GM12878 (cell line): ENCODE results near the gene CLCA2. TPM values are rescaled to one million over a fixed set of nuclear protein-coding genes. Genes with fewer than 3 reads are reported as not detected.

Experiments used
- ATAC-seq: fragments of 200-7000 bp; cut with Tn5 transposase; 3 replicates; pipeline ENCODE4 v1.9.1; 2020; ENCODE audit warnings: mild to moderate bottlenecking, moderate library complexity
- BruUV-seq: library from RNA; stranded (reverse); fragments of 400-500 nt; replicated peaks from 2 replicates; lab custom pipeline; 2021; lab: Mats Ljungman, UMichigan
- CTCF ChIA-PET: fragments of 300-600 bp; sonication (Branson Sonifier 250); formaldehyde crosslinking; extraction: SDS; loops from one replicate; lab custom pipeline; 2021; ENCODE audit warnings: inconsistent platforms; lab: Yijun Ruan, JAX
- POLR2A ChIA-PET: fragments of 350-600 bp; formaldehyde crosslinking; extraction: SDS; loops from one replicate; lab custom pipeline; 2021; ENCODE audit warnings: inconsistent platforms; lab: Charles Lee
- RAD21 ChIA-PET: fragments of 300-600 bp; sonication (Branson Sonifier 250); formaldehyde crosslinking; loops from one replicate; lab custom pipeline; 2023; ENCODE audit warnings: antibody characterized with exemption; ENCODE audit not compliant: unreplicated experiment; lab: Charles Lee
- SMC1A ChIA-PET: fragments of 300-600 bp; sonication (Branson Sonifier 250); formaldehyde crosslinking; loops from one replicate; lab custom pipeline; 2023; ENCODE audit not compliant: unreplicated experiment, uncharacterized antibody; lab: Charles Lee
- DNase-seq: peaks from one replicate; pipeline ENCODE4 v3.0.0-alpha.2; 2011; ENCODE audit warnings: low read depth, low spot score
- FAIRE-seq: peaks from 3 replicates; lab custom pipeline; 2011; peaks lifted over from hg19 to GRCh38; lab: Jason Lieb, UNC
- H2AFZ ChIP-seq: 2 replicates; pipeline ENCODE4 v1.6.0; 2011; ENCODE audit warnings: low read depth, low read length, control low read depth; ENCODE audit not compliant: control insufficient read depth
- H3K27ac ChIP-seq: 2 replicates; pipeline ENCODE4 v1.5.1; 2011; ENCODE audit warnings: control low read depth; ENCODE audit not compliant: control insufficient read depth, insufficient read depth
- H3K27me3 ChIP-seq, 2 experiments: replicated peaks in 1 of 2; 2 replicates each; pipeline versions ENCODE4 v1.6.0 to v1.6.1; 2011; ENCODE audit warnings: low read length in 1 of 2; ENCODE audit not compliant: control insufficient read depth in 2 of 2, insufficient read depth in 2 of 2
- H3K36me3 ChIP-seq, 2 experiments: 2 replicates each; pipeline ENCODE4 v1.5.1; 2011; ENCODE audit warnings: low read length in 1 of 2; ENCODE audit not compliant: control insufficient read depth in 2 of 2, insufficient read depth in 2 of 2
- H3K4me1 ChIP-seq: 2 replicates; pipeline ENCODE4 v1.6.1; 2011; ENCODE audit warnings: mild to moderate bottlenecking, low read length, moderate library complexity, mixed read lengths; ENCODE audit not compliant: control insufficient read depth, insufficient read depth
- H3K4me2 ChIP-seq: 2 replicates; pipeline ENCODE4 v1.6.0; 2011; ENCODE audit warnings: control low read depth; ENCODE audit not compliant: control insufficient read depth, insufficient read depth
- H3K4me3 ChIP-seq: fragments of 200-600 bp; sonication (generic); 2 replicates; pipeline ENCODE4 v1.5.1; 2016
- H3K79me2 ChIP-seq: 2 replicates; pipeline ENCODE4 v1.6.0; 2011; ENCODE audit warnings: low read length; ENCODE audit not compliant: control insufficient read depth, insufficient read depth
- H3K9ac ChIP-seq: 2 replicates; pipeline ENCODE4 v1.8.0; 2011; ENCODE audit warnings: low read length, control low read depth, mixed read lengths; ENCODE audit not compliant: control insufficient read depth, insufficient read depth
- H3K9me3 ChIP-seq: replicated peaks from 3 replicates; pipeline ENCODE4 v1.5.1; 2011; ENCODE audit warnings: mild to moderate bottlenecking, low read length; ENCODE audit not compliant: control insufficient read depth, insufficient read depth
- H4K20me1 ChIP-seq: 2 replicates; pipeline ENCODE4 v1.6.0; 2011; ENCODE audit not compliant: control insufficient read depth, insufficient read depth
- CBFB ChIP-seq: IDR thresholded peaks from 2 replicates; pipeline ENCODE4 v1.6.1; 2016; ENCODE audit warnings: antibody characterized with exemption, low read depth
- CBX5 ChIP-seq: sonication (generic); IDR thresholded peaks from 2 replicates; pipeline ENCODE4 v1.6.1; 2016; ENCODE audit warnings: low read depth, moderate library complexity, mild to moderate bottlenecking, inconsistent platforms
- EP300 ChIP-seq, 2 experiments: fragments of 150-350 bp in 1 of 2; IDR thresholded peaks; 2 replicates each; pipeline ENCODE4 v1.6.1; 2011 to 2012; ENCODE audit warnings: low read depth in 2 of 2, low read length in 2 of 2, borderline replicate concordance in 1 of 2, improper control_type of control experiment in 1 of 2, inconsistent platforms in 1 of 2; ENCODE audit not compliant: control insufficient read depth in 1 of 2
- FOXM1 ChIP-seq: IDR thresholded peaks from 2 replicates; pipeline ENCODE4 v1.6.1; 2012; ENCODE audit warnings: low read depth, mild to moderate bottlenecking, inconsistent platforms, low read length, moderate library complexity
- JUNB ChIP-seq: IDR thresholded peaks from 2 replicates; pipeline ENCODE4 v1.6.1; 2016; ENCODE audit warnings: antibody characterized with exemption, mild to moderate bottlenecking
- KAT2A ChIP-seq: conservative IDR thresholded peaks from 2 replicates; pipeline ENCODE4 v1.6.1; 2011; ENCODE audit warnings: low read depth, low read length; ENCODE audit not compliant: control insufficient read depth
- MXI1 ChIP-seq: fragments of 150-350 bp; IDR thresholded peaks from 2 replicates; pipeline ENCODE4 v1.6.1; 2011; ENCODE audit warnings: low read depth, mild to moderate bottlenecking, inconsistent platforms, low read length, improper control_type of control experiment
- NR2C2 ChIP-seq: IDR thresholded peaks from 2 replicates; pipeline ENCODE4 v1.6.1; 2011; ENCODE audit warnings: borderline replicate concordance, low read depth; ENCODE audit not compliant: control insufficient read depth, insufficient read length
- POLR2AphosphoS2 ChIP-seq: IDR thresholded peaks from 2 replicates; pipeline ENCODE4 v1.6.1; 2011; ENCODE audit warnings: low read depth, mild to moderate bottlenecking, low read length, improper control_type of control experiment, moderate library complexity
- RELA ChIP-seq: fragments of 450-650 bp; IDR thresholded peaks from 2 replicates; pipeline ENCODE4 v1.8.0; 2014; ENCODE audit warnings: borderline replicate concordance; ENCODE audit not compliant: partially characterized antibody
- SIN3A ChIP-seq: IDR thresholded peaks from 2 replicates; pipeline ENCODE4 v1.6.1; 2012; ENCODE audit warnings: low read depth, low read length, improper control_type of control experiment
- SMARCA5 ChIP-seq: fragments of 450-650 bp; IDR thresholded peaks from 2 replicates; pipeline ENCODE4 v1.6.1; 2017; ENCODE audit warnings: mild to moderate bottlenecking
- SPI1 ChIP-seq: IDR thresholded peaks from 2 replicates; pipeline ENCODE4 v1.6.1; 2011; ENCODE audit warnings: low read depth, mild to moderate bottlenecking, low read length, moderate library complexity, borderline replicate concordance; ENCODE audit not compliant: insufficient read depth
- STAT3 ChIP-seq: IDR thresholded peaks from 2 replicates; pipeline ENCODE4 v1.6.1; 2011; ENCODE audit warnings: low read depth, low read length, improper control_type of control experiment
- TBL1XR1 ChIP-seq: IDR thresholded peaks from 2 replicates; pipeline ENCODE4 v1.6.1; 2012; ENCODE audit warnings: low read depth, low read length, improper control_type of control experiment
- TCF7 ChIP-seq: IDR thresholded peaks from 2 replicates; pipeline ENCODE4 v1.6.1; 2014; ENCODE audit warnings: antibody characterized with exemption, borderline replicate concordance
- ZNF24 ChIP-seq: fragments of 450-650 bp; IDR thresholded peaks from 2 replicates; pipeline ENCODE4 v1.6.1; 2017; ENCODE audit warnings: antibody characterized with exemption, mild to moderate bottlenecking
- WGBS: methylation state at CpG from one replicate; pipeline ENCODE4 v1.1.6; 2016; ENCODE audit warnings: low lambda C conversion rate; ENCODE audit not compliant: insufficient replicate concordance, insufficient coverage; ENCODE audit errors: missing lambda C conversion rate; 5-methylcytosine and 5-hydroxymethylcytosine counted together
- in situ Hi-C: fragments of 300-500 bp; cut with MboI; formaldehyde crosslinking; loops from 9 replicates; pipeline ENCODE4 v1.14.3; 2018; ENCODE audit warnings: mixed read lengths
- intact Hi-C: fragments of 100-400 bp; cut with micrococcal nuclease; formaldehyde crosslinking; loops from one replicate; pipeline ENCODE4 v1.14.2; 2022; ENCODE audit not compliant: unreplicated experiment
- polyA plus RNA-seq, 11 experiments: library from polyadenylated mRNA; depleted of rRNA in 4 of 11; unstranded in 6 of 11; stranded (reverse) in 5 of 11; fragments of >200 nt; fragmentation: Nextera tagmentation in 4 of 11; fragmentation: Illumina TruSeq in 1 of 11; extraction: Ambion mirVana in 4 of 11; extraction: Trizol in 1 of 11; gene quantifications; 1 replicate in 1 of 11; 2 replicates in 10 of 11; pipeline versions ENCODE4 v1.2.1 to v1.2.3, GENCODE V29; 2011 to 2016; ENCODE audit warnings: inconsistent platforms in 2 of 11, missing spikeins in 2 of 11, low read depth in 1 of 11
- total RNA-seq, 4 experiments: library from RNA; depleted of rRNA in 3 of 4; stranded (reverse); fragments of >200 nt in 3 of 4; fragmentation: Illumina TruSeq in 1 of 4; extraction: Trizol in 1 of 4; gene quantifications; 2 replicates each; pipeline versions ENCODE4 v1.2.1 to v1.2.3, GENCODE V29; 2013 to 2021
- TF ChIP-seq, protein P1 (sequence below): fragments of 450-650 bp; IDR thresholded peaks from 2 replicates; pipeline ENCODE4 v1.6.1; 2016; ENCODE audit warnings: mild to moderate bottlenecking

CLCA2 gene
- total and polyA plus RNA-seq, 10 of the 15 experiments (the other 5 are each of a cell fraction or from before 2014, with no cell fraction given) = 0.01 to 0.20 (median 0.08) TPM; not detected in 6

DNA sequence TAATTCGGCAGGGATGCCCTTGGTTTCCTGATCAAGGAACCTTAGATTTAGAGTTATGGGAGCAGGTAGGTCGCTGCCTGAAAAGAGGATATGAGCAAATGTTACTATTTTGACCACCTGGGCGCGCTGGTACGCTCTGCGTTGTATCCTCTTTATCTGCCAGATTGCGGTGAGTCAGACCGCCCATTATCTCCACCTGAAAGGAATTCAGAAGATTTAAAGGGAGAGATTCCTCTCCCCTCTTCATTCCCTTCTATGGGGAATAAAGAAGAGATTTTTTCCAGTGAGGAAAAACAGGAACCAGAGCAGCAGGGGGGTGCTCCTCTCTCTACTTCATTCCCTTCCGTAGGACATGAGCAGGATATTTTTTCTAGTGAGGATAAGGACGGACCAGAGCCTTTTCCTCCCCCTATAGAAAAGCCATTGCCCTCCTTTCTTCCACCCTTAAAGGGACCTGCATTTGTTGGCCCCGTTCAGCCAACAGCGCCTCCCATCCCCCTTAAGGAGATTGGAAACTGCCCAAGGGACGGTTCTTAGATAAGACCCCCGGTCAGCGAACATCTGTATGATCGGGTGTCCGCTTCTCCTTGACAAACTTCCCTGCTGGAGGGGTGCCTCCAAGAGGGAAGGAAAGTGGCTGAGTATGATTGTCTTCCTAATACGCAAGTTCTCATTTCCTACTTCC is 78.9 kb downstream of the CLCA2 start:
- DNase-seq = no peak
- TF ChIP-seq FOXM1 = 0 out of 2 replicates have a peak, but pooled peaks have one; percentile 17
- TF ChIP-seq STAT3 = no peak
- no peak for TF ChIP-seq POLR2AphosphoS2
- no peak for TF ChIP-seq EP300 (IDR thresholded peaks at IDR 0.05; ENCODE audit: borderline replicate concordance in 1 of 2, control insufficient read depth in 1 of 2, low read depth in 2 of 2, low read length in 2 of 2)
- TF ChIP-seq, protein P1, sequence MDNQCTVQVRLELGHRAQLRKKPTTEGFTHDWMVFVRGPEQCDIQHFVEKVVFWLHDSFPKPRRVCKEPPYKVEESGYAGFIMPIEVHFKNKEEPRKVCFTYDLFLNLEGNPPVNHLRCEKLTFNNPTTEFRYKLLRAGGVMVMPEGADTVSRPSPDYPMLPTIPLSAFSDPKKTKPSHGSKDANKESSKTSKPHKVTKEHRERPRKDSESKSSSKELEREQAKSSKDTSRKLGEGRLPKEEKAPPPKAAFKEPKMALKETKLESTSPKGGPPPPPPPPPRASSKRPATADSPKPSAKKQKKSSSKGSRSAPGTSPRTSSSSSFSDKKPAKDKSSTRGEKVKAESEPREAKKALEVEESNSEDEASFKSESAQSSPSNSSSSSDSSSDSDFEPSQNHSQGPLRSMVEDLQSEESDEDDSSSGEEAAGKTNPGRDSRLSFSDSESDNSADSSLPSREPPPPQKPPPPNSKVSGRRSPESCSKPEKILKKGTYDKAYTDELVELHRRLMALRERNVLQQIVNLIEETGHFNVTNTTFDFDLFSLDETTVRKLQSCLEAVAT = no peak
- peak; percentile 8; the same call in 1 of the 2 replicates for TF ChIP-seq SPI1
- TF ChIP-seq CBFB = no peak
- TF ChIP-seq RELA = no peak
- no peak for TF ChIP-seq SMARCA5
- no peak for TF ChIP-seq NR2C2
- TF ChIP-seq SIN3A = no peak
- TF ChIP-seq KAT2A = no peak
- TF ChIP-seq ZNF24 = no peak
- TF ChIP-seq JUNB = no peak
- TF ChIP-seq TCF7 = no peak
- no peak for TF ChIP-seq CBX5
- no peak for TF ChIP-seq TBL1XR1
- TF ChIP-seq MXI1 = no peak
- RAD21 ChIA-PET = interaction anchor here (1.0 to 1.7 kb wide), 2 partner anchors 86 to 118 kb away, joined by 4 read pairs; no protein-coding TSS in a partner anchor
- no peaks in the 10 kb centered on the region for H4K20me1 ChIP-seq
- no TSS peak for BruUV-seq
- POLR2A ChIA-PET = no interaction called here
- peak overlapping the region; percentile 83 for H3K4me2 ChIP-seq
- intact Hi-C loops (loop anchor here (1.0 to 10.0 kb wide), 6 partner anchors 29 to 582 kb away; partner anchors contain the start of gene SH3GLB1), in situ Hi-C loops (loop anchor here (5.0 to 25.0 kb wide), 2 partner anchors 121 to 584 kb away; no protein-coding TSS in a partner anchor)
- no peaks in the 10 kb centered on the region for H3K79me2 ChIP-seq
- H3K27ac ChIP-seq = no peak overlapping the region
- 20% methylated on average over 13 of the region's 18 CpGs for WGBS
- peaks cover 0 to 2% of the 10 kb centered on the region in 2 experiments; a peak in 3 of 4 replicates for H3K27me3 ChIP-seq
- peak overlapping the region; percentile 98 for H2AFZ ChIP-seq
- FAIRE-seq = no peak
- no peaks in the 10 kb centered on the region for H3K4me1 ChIP-seq
- CTCF ChIA-PET = interaction anchor here (0.7 to 11.1 kb wide), 19 partner anchors 9 to 519 kb away, joined by 3 to 104 read pairs (median 7); partner anchors contain the start of gene ODF2L
- peak; percentile 78 for ATAC-seq
- H3K36me3 ChIP-seq = no peaks in the 10 kb centered on the region
- SMC1A ChIA-PET = interaction anchor here (0.8 to 2.5 kb wide), 9 partner anchors 12 to 241 kb away, joined by 3 to 16 read pairs (median 5); no protein-coding TSS in a partner anchor
- no peaks in the 10 kb centered on the region for H3K9me3 ChIP-seq
- H3K9ac ChIP-seq = no peak overlapping the region; the same call in 1 of the 2 replicates
- H3K4me3 ChIP-seq = peak overlapping the region; percentile 67
